ENCODE measurements around the gene CCL26.

CCL26 gene

GRCh38 chr7:75735581-75736350 is 36.2 kb downstream of the CCL26 start (continued):
- TF ChIP-seq CSRNP3 (CRISPR knock-in tag; IDR thresholded peaks at IDR 0.05) (no peak), ARNTL (CRISPR knock-in tag; IDR thresholded peaks at IDR 0.05; ENCODE audit: borderline replicate concordance, low read depth) (no peak), SNAI2 (CRISPR knock-in tag; IDR thresholded peaks at IDR 0.05) (no peak), BACH2 (CRISPR knock-in tag; IDR thresholded peaks at IDR 0.05; ENCODE audit: borderline replicate concordance) (no peak)

- ATAC-seq: no peak
- TF ChIP-seq CSRNP3 (CRISPR knock-in tag; IDR thresholded peaks at IDR 0.05): no peak
- TF ChIP-seq CREB5 (CRISPR knock-in tag; IDR thresholded peaks at IDR 0.05; ENCODE audit: low read depth): no peak
- TF ChIP-seq ESRRG (CRISPR knock-in tag; IDR thresholded peaks at IDR 0.05): no peak
- no peak for TF ChIP-seq RARB (CRISPR knock-in tag; IDR thresholded peaks at IDR 0.05)
- TF ChIP-seq ARNTL (CRISPR knock-in tag; IDR thresholded peaks at IDR 0.05; ENCODE audit: borderline replicate concordance, low read depth): no peak
- TF ChIP-seq TSHZ2 (CRISPR knock-in tag; IDR thresholded peaks at IDR 0.05): no peak
- no peak for TF ChIP-seq ZFP3 (CRISPR knock-in tag; IDR thresholded peaks at IDR 0.05)
- no peak for TF ChIP-seq BACH2 (CRISPR knock-in tag; IDR thresholded peaks at IDR 0.05; ENCODE audit: borderline replicate concordance)
These were observed 37.2 kb downstream of the CCL26 start for GRCh38 chr7:75734586-75735458.

- peak; percentile 86 for ATAC-seq
- TF ChIP-seq ZC3H10 (CRISPR knock-in tag; IDR thresholded peaks at IDR 0.05): no peak
These were observed 39.0 kb downstream of the CCL26 start for GRCh38 chr7:75732764-75733630.

- no peak for ATAC-seq
- TF ChIP-seq ZNF565 (CRISPR knock-in tag; conservative IDR thresholded peaks at IDR 0.05; ENCODE audit: low read depth): no peak
These were observed 39.9 kb downstream of the CCL26 start for GRCh38 chr7:75732016-75732521.

- no peak for ATAC-seq
- TF ChIP-seq ESRRG (CRISPR knock-in tag; IDR thresholded peaks at IDR 0.05): no peak
- no peak for TF ChIP-seq CSRNP3 (CRISPR knock-in tag; IDR thresholded peaks at IDR 0.05)
- no peak for TF ChIP-seq ZC3H10 (CRISPR knock-in tag; IDR thresholded peaks at IDR 0.05)
- TF ChIP-seq TOX (CRISPR knock-in tag; IDR thresholded peaks at IDR 0.05; ENCODE audit: borderline replicate concordance): no peak
- no peak for TF ChIP-seq OSR1 (CRISPR knock-in tag; IDR thresholded peaks at IDR 0.05)
- no peak for TF ChIP-seq ZNF565 (CRISPR knock-in tag; conservative IDR thresholded peaks at IDR 0.05; ENCODE audit: low read depth)
- TF ChIP-seq GLIS3 (CRISPR knock-in tag; IDR thresholded peaks at IDR 0.05): no peak
- no peak for TF ChIP-seq ARNTL (CRISPR knock-in tag; IDR thresholded peaks at IDR 0.05; ENCODE audit: borderline replicate concordance, low read depth)
- no peak for TF ChIP-seq ZNF70 (CRISPR knock-in tag; IDR thresholded peaks at IDR 0.05)
- TF ChIP-seq ISL1 (CRISPR knock-in tag; IDR thresholded peaks at IDR 0.05): no peak
- TF ChIP-seq TSHZ2 (CRISPR knock-in tag; IDR thresholded peaks at IDR 0.05): no peak
- no peak for TF ChIP-seq ZFP3 (CRISPR knock-in tag; IDR thresholded peaks at IDR 0.05)
These were observed 42.1 kb downstream of the CCL26 start for GRCh38 chr7:75729851-75730274.

Measured in SK-N-SH treated with all-trans-retinoic acid at 6 μM for 48 hours (cell line).